K562 (cell line): ENCODE measurements around the gene ATP2B1. TPM values are rescaled to one million over a fixed set of nuclear protein-coding genes. Genes with fewer than 3 reads are reported as not detected.

Source experiments
- ARID3A ChIP-seq: IDR thresholded peaks from 2 replicates; pipeline ENCODE4 v1.6.1; 2012; ENCODE audit warnings: low read depth, low read length, improper control_type of control experiment, borderline replicate concordance
- ARNT ChIP-seq, 2 experiments: fragments of 450-650 bp; IDR thresholded peaks; 2 replicates each; pipeline ENCODE4 v1.6.1; 2016; ENCODE audit warnings: mild to moderate bottlenecking in 1 of 2
- ATF4 ChIP-seq: fragments of 450-650 bp; formaldehyde crosslinking; IDR thresholded peaks from 2 replicates; pipeline ENCODE4 v1.4.0; 2022; ENCODE audit warnings: mild to moderate bottlenecking, moderate library complexity
- CTBP1 ChIP-seq: fragments of 450-650 bp; IDR thresholded peaks from 2 replicates; pipeline ENCODE4 v1.6.1; 2016; ENCODE audit warnings: borderline replicate concordance
- EP400 ChIP-seq: fragments of 450-650 bp; IDR thresholded peaks from 2 replicates; pipeline ENCODE4 v1.6.1; 2017; ENCODE audit warnings: antibody characterized with exemption, mild to moderate bottlenecking, moderate library complexity
- GATA2 ChIP-seq: sonication (generic); formaldehyde crosslinking; IDR thresholded peaks from 2 replicates; pipeline ENCODE4 v1.4.0; 2020; ENCODE audit warnings: mild to moderate bottlenecking, missing genetic modification reagents
- GATAD2A ChIP-seq: fragments of 450-650 bp; IDR thresholded peaks from 2 replicates; pipeline ENCODE4 v1.6.1; 2017
- HDAC1 ChIP-seq, 2 experiments: fragments of 450-650 bp; IDR thresholded peaks; 2 replicates each; pipeline ENCODE4 v1.6.1; 2016 to 2017; ENCODE audit warnings: inconsistent platforms in 1 of 2, mild to moderate bottlenecking in 1 of 2, moderate library complexity in 1 of 2
- HMG20B ChIP-seq: fragments of 250-450 bp; sonication (Bioruptor Pico); IDR thresholded peaks from 2 replicates; pipeline ENCODE4 v1.5.0; 2021; ENCODE audit warnings: mild to moderate bottlenecking
- JUND ChIP-seq, 2 experiments: IDR thresholded peaks; 2 replicates in 1 of 2; 3 replicates in 1 of 2; pipeline ENCODE4 v1.6.1; 2011; ENCODE audit warnings: borderline replicate concordance in 2 of 2, low read depth in 2 of 2, low read length in 2 of 2, improper control_type of control experiment in 1 of 2, missing biosample characterization in 1 of 2, missing genetic modification characterization in 1 of 2, missing genetic modification reagents in 1 of 2
- MCM3 ChIP-seq: fragments of 450-650 bp; IDR thresholded peaks from 2 replicates; pipeline ENCODE4 v1.6.1; 2016
- OTX1 ChIP-seq: fragments of 450-650 bp; formaldehyde crosslinking; IDR thresholded peaks from 2 replicates; pipeline ENCODE4 v1.4.0; 2022; ENCODE audit warnings: mild to moderate bottlenecking
- RCOR1 ChIP-seq, 2 experiments: IDR thresholded peaks; 2 replicates each; pipeline ENCODE4 v1.6.1; 2012; ENCODE audit warnings: low read depth in 2 of 2, low read length in 2 of 2, borderline replicate concordance in 1 of 2, improper control_type of control experiment in 1 of 2
- RFX1 ChIP-seq: fragments of 450-650 bp; IDR thresholded peaks from 2 replicates; pipeline ENCODE4 v1.6.1; 2016; ENCODE audit warnings: mild to moderate bottlenecking, moderate library complexity
- SMAD4 ChIP-seq: fragments of 250-450 bp; sonication (Bioruptor Pico); conservative IDR thresholded peaks from 2 replicates; pipeline ENCODE4 v1.8.0; 2021; ENCODE audit warnings: inconsistent platforms, mild to moderate bottlenecking, moderate library complexity
- ZNF133 ChIP-seq: fragments of 250-450 bp; sonication (Bioruptor Pico); IDR thresholded peaks from 2 replicates; pipeline ENCODE4 v1.4.0; 2020; ENCODE audit warnings: mild to moderate bottlenecking
- ZNF175 ChIP-seq: fragments of 200-800 bp; sonication (Bioruptor generic); IDR thresholded peaks from 2 replicates; pipeline ENCODE4 v1.6.1; 2016; ENCODE audit warnings: low read depth, mild to moderate bottlenecking, missing genetic modification characterization, missing compliant biosample characterization
- ZNF253 ChIP-seq: fragments of 250-450 bp; sonication (Bioruptor Pico); conservative IDR thresholded peaks from 2 replicates; pipeline ENCODE4 v1.6.1; 2021; ENCODE audit warnings: mild to moderate bottlenecking
- ZNF444 ChIP-seq: fragments of 250-450 bp; sonication (Bioruptor Pico); IDR thresholded peaks from 2 replicates; pipeline ENCODE4 v1.4.0; 2020; ENCODE audit warnings: mild to moderate bottlenecking, moderate library complexity
- ZNF584 ChIP-seq: fragments of 200-800 bp; sonication (Bioruptor generic); IDR thresholded peaks from 2 replicates; pipeline ENCODE4 v1.6.1; 2016; ENCODE audit warnings: low read depth, mild to moderate bottlenecking, missing genetic modification characterization, missing compliant biosample characterization
- polyA plus RNA-seq, 8 experiments: library from polyadenylated mRNA; depleted of rRNA in 4 of 8; stranded (reverse) in 5 of 8; unstranded in 3 of 8; fragments of >200 nt; fragmentation: Nextera tagmentation in 2 of 8; fragmentation: Illumina TruSeq in 1 of 8; extraction: Ambion mirVana in 2 of 8; extraction: Trizol in 1 of 8; gene quantifications; 2 replicates each; pipeline versions ENCODE4 v1.2.1 to v1.2.3, GENCODE V29; 2011 to 2014; ENCODE audit warnings: inconsistent platforms in 1 of 8, missing spikeins in 1 of 8
- total RNA-seq, 7 experiments: library from RNA; depleted of rRNA in 6 of 7; stranded (reverse); fragments of >200 nt in 6 of 7; fragmentation: Illumina TruSeq in 2 of 7; extraction: Trizol in 2 of 7; gene quantifications; 2 replicates each; pipeline versions ENCODE4 v1.2.1 to v1.2.3, GENCODE V29; 2011 to 2021; ENCODE audit warnings: low replicate concordance in 1 of 7
- TF ChIP-seq, protein P1 (sequence below): sonication (generic); formaldehyde crosslinking; IDR thresholded peaks from 2 replicates; pipeline ENCODE4 v1.8.1; 2022; ENCODE audit warnings: missing genetic modification reagents
- TF ChIP-seq, protein P2 (sequence below), 2 experiments: fragments of 200-800 bp in 1 of 2; sonication (Bioruptor generic) in 1 of 2; sonication (generic) in 1 of 2; formaldehyde crosslinking in 1 of 2; IDR thresholded peaks in 1 of 2; conservative IDR thresholded peaks in 1 of 2; 2 replicates each; pipeline versions ENCODE4 v1.5.0 to v1.6.1; 2016 to 2020; ENCODE audit warnings: missing compliant biosample characterization in 1 of 2, missing genetic modification characterization in 1 of 2, missing genetic modification reagents in 1 of 2

ATP2B1 gene
- total and polyA plus RNA-seq, 9 of the 15 experiments (the other 6 are each of a cell fraction or from before 2014, with no cell fraction given): 8.6 to 39.0 (median 27.8) TPM

GRCh38 chr12:89756585-89757398 lies 48.2 kb upstream of the ATP2B1 start (continued):
- peak; percentile 54; the same call in 1 of the 2 replicates for TF ChIP-seq ARID3A
- peak; percentile 90 for TF ChIP-seq ZNF584 (CRISPR knock-in tag)
- peak; percentile 20; the same call in 1 of the 2 replicates for TF ChIP-seq RFX1
- peak; percentile 46; the same call in 1 of the 2 replicates for TF ChIP-seq GATAD2A
- TF ChIP-seq ZNF444 (CRISPR knock-in tag): no peak
- TF ChIP-seq CTBP1: peak; percentile 67
- peak; percentile 95 for TF ChIP-seq ZNF175 (CRISPR knock-in tag)
- TF ChIP-seq GATA2: peak; percentile 37; the same call in 1 of the 2 replicates
- TF ChIP-seq ZNF133 (CRISPR knock-in tag): no peak
- peak; percentile 99 for TF ChIP-seq JUND (IDR thresholded peaks at IDR 0.05; ENCODE audit: borderline replicate concordance, low read depth, low read length)
- peak; percentile 100 for TF ChIP-seq JUND (tag; IDR thresholded peaks at IDR 0.05; ENCODE audit: borderline replicate concordance, low read depth, low read length)
- peak; percentile 86 to 96 for TF ChIP-seq RCOR1 (IDR thresholded peaks at IDR 0.05; ENCODE audit: borderline replicate concordance in 1 of 2, low read depth in 2 of 2, low read length in 2 of 2)
- 0 out of 2 replicates have a peak, but pooled peaks have one; percentile 14 for TF ChIP-seq SMAD4 (CRISPR knock-in tag)
- TF ChIP-seq HDAC1 (IDR thresholded peaks at IDR 0.05): peak in 1 of 2 experiments; percentile 86; a peak in 1 of 4 replicates
- peak in 1 of 2 experiments; percentile 82; a peak in 1 of 4 replicates for TF ChIP-seq ARNT (IDR thresholded peaks at IDR 0.05)
- TF ChIP-seq ZNF253: no peak
- TF ChIP-seq MCM3: no peak
- TF ChIP-seq OTX1: no peak
- TF ChIP-seq ATF4 (CRISPR knock-in tag): peak; percentile 73
- TF ChIP-seq HMG20B (CRISPR knock-in tag): 0 out of 2 replicates have a peak, but pooled peaks have one; percentile 75
- peak; percentile 46; the same call in 1 of the 2 replicates for TF ChIP-seq EP400
- TF ChIP-seq, protein P1, sequence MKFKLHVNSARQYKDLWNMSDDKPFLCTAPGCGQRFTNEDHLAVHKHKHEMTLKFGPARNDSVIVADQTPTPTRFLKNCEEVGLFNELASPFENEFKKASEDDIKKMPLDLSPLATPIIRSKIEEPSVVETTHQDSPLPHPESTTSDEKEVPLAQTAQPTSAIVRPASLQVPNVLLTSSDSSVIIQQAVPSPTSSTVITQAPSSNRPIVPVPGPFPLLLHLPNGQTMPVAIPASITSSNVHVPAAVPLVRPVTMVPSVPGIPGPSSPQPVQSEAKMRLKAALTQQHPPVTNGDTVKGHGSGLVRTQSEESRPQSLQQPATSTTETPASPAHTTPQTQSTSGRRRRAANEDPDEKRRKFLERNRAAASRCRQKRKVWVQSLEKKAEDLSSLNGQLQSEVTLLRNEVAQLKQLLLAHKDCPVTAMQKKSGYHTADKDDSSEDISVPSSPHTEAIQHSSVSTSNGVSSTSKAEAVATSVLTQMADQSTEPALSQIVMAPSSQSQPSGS (CRISPR knock-in tag): peak; percentile 76; the same call in 1 of the 2 replicates
- TF ChIP-seq, protein P2, sequence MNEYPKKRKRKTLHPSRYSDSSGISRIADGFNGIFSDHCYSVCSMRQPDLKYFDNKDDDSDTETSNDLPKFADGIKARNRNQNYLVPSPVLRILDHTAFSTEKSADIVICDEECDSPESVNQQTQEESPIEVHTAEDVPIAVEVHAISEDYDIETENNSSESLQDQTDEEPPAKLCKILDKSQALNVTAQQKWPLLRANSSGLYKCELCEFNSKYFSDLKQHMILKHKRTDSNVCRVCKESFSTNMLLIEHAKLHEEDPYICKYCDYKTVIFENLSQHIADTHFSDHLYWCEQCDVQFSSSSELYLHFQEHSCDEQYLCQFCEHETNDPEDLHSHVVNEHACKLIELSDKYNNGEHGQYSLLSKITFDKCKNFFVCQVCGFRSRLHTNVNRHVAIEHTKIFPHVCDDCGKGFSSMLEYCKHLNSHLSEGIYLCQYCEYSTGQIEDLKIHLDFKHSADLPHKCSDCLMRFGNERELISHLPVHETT (CRISPR knock-in tag; conservative IDR thresholded peaks at IDR 0.05 in 1 of 2, IDR thresholded peaks at IDR 0.05 in 1 of 2): peak in 1 of 2 experiments; percentile 79; a peak in 2 of 4 replicates
